Lung microvascular endothelial cell (primary cell): ENCODE measurements around the gene FBLN7. TPM values are rescaled to one million over a fixed set of nuclear protein-coding genes. Genes with fewer than 3 reads are reported as not detected.

Experiments used
- DNase-seq, 2 donors: peaks; one replicate each; pipeline versions ENCODE4 v3.0.0 to v3.0.0-alpha.2; 2010; ENCODE audit warnings: low read depth in 2 of 2
- total RNA-seq: library from RNA; depleted of rRNA; stranded (reverse); fragments of >200 nt; gene quantifications from 2 replicates; pipeline ENCODE4 v1.2.1, GENCODE V29; 2014

Gene FBLN7
- total RNA-seq, 1 donor from 2014 or later, result 2.2 TPM

DNA sequence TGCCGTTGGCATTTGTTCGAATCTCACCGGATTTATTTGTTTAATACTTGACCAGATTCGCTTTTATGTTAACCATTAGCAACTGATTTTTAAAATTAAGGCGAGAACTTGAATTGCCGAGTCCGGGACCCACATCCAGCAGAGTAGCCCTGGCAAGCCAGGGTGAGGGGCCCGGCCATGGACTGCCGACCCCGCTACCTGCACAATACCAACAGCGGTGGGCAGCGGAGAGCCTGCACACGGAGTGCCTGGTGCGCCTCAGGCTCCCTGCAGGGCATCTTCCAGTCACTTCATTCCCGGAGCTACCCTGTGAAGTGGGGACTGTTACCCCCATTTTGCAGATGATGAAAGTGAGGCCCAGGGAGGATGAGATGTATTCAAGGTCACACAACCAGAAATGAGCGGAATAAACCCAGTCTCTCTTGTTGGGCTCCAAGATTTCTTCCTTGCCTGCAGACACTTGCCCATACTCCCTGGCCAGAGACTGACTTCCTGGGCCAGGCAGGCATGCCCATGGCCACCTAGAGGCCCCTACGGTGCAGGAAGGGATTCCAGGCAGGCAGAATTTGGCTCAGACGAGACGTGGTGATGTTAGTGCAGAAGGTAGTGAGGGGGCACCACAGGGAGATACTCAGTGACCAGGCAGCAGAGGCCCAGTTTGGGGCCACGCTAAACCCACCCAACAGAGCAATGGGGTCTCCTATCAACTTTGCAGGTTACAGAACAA lies 2.9 kb downstream of the FBLN7 start:
- DNase-seq, result no peak

DNA sequence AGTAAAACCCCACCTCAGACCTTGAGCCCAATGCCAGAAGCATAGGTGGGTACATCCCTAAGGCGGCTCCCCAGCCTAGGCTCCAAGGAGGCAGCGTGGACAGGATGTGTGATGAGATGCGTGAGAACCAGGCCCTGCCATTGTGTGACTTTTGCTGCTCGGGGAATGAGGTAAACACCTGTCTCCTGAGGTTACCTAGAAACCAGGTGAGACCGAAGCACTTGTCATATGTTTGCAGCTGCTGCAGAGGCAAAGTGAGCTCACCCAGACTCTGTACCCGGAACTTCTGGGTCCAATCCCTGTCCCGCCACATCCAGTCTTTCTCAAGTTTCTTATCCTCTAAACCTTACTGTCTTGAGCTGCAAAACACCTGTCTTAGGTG lies 3.4 kb downstream of the FBLN7 start:
- no peak for DNase-seq

GRCh38 chr2:112142525-112143078 lies 4.4 kb downstream of the FBLN7 start:
- no peak for DNase-seq

- DNase-seq, result no peak
Observed at GRCh38 chr2:112143150-112143549, 5.0 kb downstream of the FBLN7 start.

GRCh38 chr2:112144966-112145365 lies 6.8 kb downstream of the FBLN7 start:
- no peak for DNase-seq

GRCh38 chr2:112147382-112148168 lies 9.4 kb downstream of the FBLN7 start:
- DNase-seq, result no peak

- DNase-seq, result no peak
Observed at GRCh38 chr2:112148477-112148876, 10.3 kb downstream of the FBLN7 start.

- no peak for DNase-seq
Observed at GRCh38 chr2:112149194-112149593, 11.0 kb downstream of the FBLN7 start.

GRCh38 chr2:112149866-112150435 lies 11.8 kb downstream of the FBLN7 start:
- no peak for DNase-seq

DNA sequence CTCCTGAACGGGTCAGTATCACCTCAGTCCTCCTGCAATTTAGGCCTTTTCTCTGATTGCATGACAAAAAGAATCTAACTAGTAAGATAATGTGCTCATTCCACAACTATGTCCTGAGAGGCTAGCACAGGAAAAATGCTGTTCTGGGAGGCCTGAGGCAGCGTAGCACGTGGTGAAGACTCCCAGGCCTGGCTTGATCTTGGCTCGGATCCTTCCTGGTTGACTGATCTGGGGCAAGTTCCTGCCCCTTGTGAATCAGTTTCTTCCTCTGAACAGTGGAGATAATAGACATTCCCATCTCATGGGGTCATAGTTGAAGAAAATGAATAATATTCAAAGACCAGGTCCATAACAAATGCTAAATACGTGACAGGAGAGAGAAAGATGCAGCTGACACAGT lies 12.3 kb downstream of the FBLN7 start:
- DNase-seq, result peak in 1 of 2 donors; percentile 90

DNA sequence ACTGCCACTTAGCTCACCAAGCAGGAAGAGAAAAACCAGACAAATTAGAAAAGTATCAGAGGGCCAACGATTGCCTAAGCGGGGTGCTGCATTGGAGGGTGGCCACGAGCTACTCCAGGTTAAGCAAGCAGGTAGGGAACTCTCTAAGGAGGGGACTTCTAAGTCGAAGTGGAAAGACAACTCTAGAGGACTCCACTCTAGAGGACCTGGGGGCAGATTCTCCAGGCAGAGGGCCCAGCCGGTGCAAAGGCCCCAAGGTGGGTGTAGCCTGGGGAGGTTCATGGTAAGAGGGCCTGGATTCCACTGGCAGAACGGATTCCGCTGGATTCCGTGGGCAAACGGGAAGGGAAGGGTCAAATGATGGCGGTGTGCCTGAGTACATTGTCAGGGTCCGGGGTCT lies 12.7 kb downstream of the FBLN7 start:
- DNase-seq, result no peak

DNA sequence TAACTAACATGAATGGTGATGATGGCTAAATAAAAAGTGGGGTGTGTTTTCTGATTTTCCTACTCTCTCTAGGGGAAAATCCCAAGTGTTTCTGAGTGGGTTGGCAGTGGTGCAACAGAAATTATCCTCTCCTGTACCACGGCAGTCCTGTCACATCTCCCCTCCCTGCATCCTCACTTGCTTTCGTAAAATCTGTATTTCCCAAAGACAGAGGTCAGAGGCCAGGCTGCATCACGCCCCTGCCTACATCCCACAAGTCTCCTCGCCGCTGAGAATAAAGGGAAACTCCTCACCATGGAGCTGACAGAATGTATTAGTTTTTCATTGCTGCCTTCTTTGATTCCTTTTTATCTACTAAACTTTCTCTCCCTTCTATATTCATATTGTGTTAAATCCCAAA lies 13.1 kb downstream of the FBLN7 start:
- no peak for DNase-seq

DNA sequence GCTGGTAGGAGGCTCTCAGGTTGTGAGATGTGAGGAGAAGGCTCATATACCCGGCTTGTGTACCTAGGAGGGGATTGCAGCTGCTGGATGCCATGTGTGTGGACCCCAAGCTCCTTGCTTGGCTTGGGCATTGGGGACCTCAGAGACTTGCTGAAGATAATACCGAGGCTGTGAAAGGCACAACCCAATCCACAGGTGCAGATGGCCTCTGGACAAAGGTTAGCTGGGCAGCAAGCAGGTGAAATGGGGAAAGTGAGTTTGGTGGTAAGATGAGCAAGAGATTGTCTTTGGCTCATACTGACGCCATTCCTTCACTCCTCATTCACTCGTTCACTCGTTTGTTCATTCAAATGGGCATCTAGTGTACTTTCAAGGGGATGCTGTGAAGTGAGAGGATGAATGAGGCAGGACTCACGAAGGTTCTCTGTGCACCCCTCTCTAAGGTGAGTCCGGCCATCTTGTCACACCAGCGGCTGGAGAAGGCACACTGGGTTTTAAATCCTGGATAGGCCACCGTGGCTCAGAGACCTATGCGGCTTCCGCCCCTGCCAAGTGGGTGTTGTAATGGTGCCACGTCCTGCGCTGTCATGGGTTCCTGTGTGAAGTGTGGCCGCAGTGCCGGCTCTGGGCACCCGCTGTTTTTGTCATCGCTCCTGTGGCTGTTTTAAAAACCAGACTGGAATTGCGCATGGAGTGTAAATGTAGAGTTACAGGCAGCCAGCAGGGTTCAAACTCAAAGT lies 13.7 kb downstream of the FBLN7 start:
- no peak for DNase-seq

GRCh38 chr2:112152476-112153178 lies 14.4 kb downstream of the FBLN7 start:
- no peak for DNase-seq

DNA sequence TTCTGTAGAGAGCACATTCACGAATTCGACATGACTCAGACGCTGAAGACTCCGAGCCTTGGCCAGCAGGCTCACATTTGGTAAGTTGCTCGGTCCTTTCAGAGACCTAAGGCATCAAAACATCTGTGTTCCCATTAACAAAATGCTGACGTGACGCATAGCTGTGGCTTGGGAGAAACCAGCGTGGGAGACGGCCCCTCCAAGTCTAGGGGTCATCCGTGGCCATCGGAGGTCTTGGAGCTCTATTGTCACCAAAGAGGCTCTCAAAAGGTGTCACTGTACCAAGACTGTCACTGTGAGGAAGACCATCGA lies 14.9 kb downstream of the FBLN7 start:
- no peak for DNase-seq

DNA sequence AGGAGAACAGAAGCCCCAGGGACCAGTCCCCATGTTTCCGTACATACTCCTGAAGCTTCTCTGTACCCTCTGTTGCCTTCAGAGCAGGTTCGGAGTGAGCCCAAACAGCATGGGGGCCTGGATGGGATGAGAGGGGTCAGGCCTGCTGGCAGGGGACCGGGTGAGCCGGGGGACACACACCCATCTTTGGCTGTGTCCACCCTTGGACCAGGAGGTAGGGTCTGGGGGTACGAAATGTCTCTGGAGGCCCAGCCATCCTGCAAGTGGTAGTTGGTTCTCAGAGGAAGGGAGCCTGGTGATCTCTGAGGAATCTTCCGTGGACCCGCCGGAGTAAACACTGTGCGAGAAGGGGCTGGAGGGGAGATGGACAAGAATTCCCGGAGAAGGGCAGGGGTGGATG lies 15.3 kb downstream of the FBLN7 start:
- DNase-seq, result no peak

DNA sequence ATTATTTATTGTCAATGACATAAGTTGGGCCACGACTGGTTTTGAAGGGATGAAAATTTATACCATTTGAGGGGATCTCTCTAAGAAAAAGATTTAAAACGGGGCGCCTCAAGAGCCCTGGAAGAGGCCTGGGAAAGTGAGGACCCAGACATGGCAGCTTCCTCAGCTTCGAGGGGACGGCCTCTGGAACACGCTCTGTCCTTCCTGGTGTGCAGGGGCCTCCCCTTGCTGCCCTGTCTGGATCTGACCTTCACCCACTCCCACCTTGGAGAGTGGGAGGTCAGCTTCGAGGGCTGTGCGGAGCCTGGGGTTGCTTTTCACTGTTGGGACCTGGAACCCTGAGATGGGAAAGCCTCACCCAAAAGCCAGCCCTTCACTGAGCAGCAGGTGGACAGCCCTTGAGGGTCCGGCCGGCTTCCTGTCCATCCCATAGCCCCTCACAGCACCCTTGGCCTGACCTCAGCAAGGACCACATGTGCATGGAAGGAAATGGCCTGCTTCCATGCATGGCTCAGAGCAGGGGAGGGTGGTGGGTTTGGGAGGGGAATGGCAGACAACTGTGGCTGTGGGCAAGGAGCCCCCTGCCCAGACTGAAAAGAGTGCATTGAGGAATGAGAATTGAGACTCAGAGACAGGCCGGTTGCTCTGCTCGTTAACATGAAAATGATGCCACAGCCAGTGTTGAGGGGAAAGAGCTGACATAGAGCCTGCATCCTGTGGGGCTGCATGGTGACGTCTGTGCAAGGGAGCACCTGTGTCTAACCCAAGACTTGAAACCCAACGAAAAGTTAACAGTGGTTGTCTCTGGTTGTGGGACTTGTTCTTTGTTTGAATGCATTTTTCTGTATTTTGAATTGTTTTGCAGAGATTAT lies 16.3 kb downstream of the FBLN7 start:
- DNase-seq, result no peak

DNA sequence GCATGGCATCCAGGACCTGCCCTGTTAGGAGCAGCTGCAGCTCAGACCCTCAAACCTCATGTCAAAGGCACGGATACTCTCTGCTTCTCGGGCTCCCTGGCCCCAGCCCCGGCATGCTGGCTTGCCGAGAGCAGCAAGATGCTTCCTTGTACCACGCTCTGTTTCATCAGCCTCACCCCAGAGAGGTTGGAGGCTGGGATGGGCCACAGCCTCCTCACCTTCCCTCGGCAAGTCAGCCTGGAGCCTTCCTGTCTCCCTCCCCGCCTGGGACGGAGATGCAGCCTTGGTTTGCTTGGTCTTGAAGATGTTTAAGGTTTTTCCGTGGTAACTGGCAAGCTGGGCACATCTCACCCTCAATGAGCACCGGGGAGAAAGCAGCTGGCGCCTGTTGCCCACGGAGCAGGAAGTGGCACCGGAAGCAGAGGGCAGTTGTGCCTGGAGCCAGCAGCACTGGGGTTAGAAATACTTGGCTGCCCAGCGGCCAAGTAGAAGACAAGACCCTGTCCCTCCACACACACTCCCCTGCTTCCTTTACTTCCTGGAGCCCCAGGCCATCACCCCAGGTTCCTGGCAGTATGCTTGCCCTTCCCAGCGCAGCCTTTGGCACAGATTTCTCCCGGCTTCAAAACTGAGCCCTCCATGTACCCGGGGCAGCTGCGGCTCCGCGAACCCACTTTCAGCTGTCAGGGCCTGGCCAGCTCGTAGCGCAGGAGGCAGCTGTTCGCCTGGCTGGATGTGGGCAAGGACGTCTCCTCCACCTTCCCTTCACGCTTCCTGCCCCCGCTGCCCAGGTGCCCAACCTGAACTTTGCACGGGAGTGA lies 17.4 kb downstream of the FBLN7 start:
- peak in 1 of 2 donors; percentile 22 for DNase-seq
